Fibroblast of peridontal ligament (primary cell): ENCODE results near the gene DPM3.

Experiments used
- DNase-seq: peaks from one replicate; pipeline ENCODE4 v3.0.0-alpha.2; 2010; ENCODE audit errors: extremely low read depth

The DPM3 gene

GRCh38 chr1:155093911-155094621, 46.3 kb downstream of the DPM3 start:
- peak; percentile 61 for DNase-seq

GRCh38 chr1:155092641-155093040, 47.7 kb downstream of the DPM3 start:
- DNase-seq: no peak

GRCh38 chr1:155092131-155092530, 48.2 kb downstream of the DPM3 start:
- no peak for DNase-seq

- DNase-seq: peak; percentile 57
Observed at GRCh38 chr1:155091071-155092051, 49.0 kb downstream of the DPM3 start.
